ENCODE measurements around the gene NOL4. TPM values are rescaled to one million over a fixed set of nuclear protein-coding genes. Genes with fewer than 3 reads are reported as not detected.

Gene NOL4
- total and polyA plus RNA-seq, 4 donors: 13.7 to 24.4 (median 19.8) TPM

DNA sequence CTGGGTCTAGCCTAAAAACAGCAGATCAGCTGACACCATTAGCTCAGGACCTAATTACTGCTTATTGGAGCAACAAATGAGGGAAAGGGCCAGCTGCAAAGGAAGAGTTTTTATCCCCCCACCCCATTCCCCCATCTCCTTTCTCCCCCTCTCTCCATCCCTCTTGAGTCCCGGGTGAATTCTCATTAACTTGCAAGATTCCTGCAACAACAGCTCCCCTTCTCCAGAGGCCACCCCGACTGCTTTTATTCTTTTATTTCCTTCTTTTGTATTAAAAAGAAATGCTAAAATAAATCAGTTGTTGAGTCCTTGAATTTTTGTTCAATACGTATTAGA is 473 bp upstream of the NOL4 start:
- Histone ChIP-seq H3K27ac (ENCODE audit: low read depth, low read length) (peak overlapping the region; percentile 84), H3K36me3 (ENCODE audit: control insufficient read depth, insufficient read depth, low read length) (no peaks in the 10 kb centered on the region), H3K9me3 (ENCODE audit: control insufficient read depth, insufficient read depth, low read length) (no peaks in the 10 kb centered on the region), H3K4me1 (ENCODE audit: control insufficient read depth, insufficient read depth, low read length) (peaks cover 23% of the 10 kb centered on the region), H3K4me3 (ENCODE audit: low read depth, low read length) (peak overlapping the region; percentile 72), H3K27me3 (ENCODE audit: control insufficient read depth, insufficient read depth, low read length) (peaks cover 12% of the 10 kb centered on the region)
- no peak for DNase-seq (ENCODE audit: low read depth in 4 of 6, low spot score in 6 of 6)
- WGBS (ENCODE audit: insufficient coverage): no CpG with 5 or more reads among the region's 3 CpGs

DNA sequence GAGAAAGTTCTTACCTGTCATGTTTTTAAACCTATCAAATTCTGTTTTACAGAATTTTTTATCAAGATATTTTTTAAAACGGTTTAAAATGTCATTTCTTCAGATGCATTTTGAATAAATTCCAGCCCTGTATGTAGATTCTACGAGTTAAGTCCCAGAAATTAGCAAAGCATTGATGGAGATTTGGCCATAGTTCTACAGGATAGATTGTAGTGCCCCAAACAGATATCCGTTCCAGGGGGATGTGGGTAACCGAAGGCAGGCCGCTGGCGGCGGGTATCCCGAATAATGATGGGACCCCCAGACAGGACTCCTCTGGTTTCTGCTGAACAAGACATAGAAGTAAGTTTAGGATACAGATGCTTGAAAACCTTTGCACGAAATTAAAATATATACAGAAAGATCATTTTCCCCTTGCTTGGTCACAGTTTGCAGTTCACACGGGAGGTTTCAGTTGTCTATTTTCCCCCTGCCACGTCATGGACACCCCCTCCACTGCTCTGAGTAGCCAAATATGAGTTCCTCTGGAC is 755 bp downstream of the NOL4 start:
- no peak for DNase-seq (ENCODE audit: low read depth in 4 of 6, low spot score in 6 of 6)
- Histone ChIP-seq H3K27ac (ENCODE audit: low read depth, low read length) (peak overlapping the region; percentile 84), H3K27me3 (ENCODE audit: control insufficient read depth, insufficient read depth, low read length) (peaks cover 12% of the 10 kb centered on the region), H3K4me1 (ENCODE audit: control insufficient read depth, insufficient read depth, low read length) (peaks cover 23% of the 10 kb centered on the region), H3K36me3 (ENCODE audit: control insufficient read depth, insufficient read depth, low read length) (no peaks in the 10 kb centered on the region), H3K9me3 (ENCODE audit: control insufficient read depth, insufficient read depth, low read length) (no peaks in the 10 kb centered on the region), H3K4me3 (ENCODE audit: low read depth, low read length) (peak overlapping the region; percentile 72)
- WGBS (ENCODE audit: insufficient coverage): 3% methylated on average over 3 of the region's 11 CpGs

- Histone ChIP-seq H3K4me3 (ENCODE audit: low read depth, low read length) (peak overlapping the region; percentile 72), H3K9me3 (ENCODE audit: control insufficient read depth, insufficient read depth, low read length) (no peaks in the 10 kb centered on the region), H3K36me3 (ENCODE audit: control insufficient read depth, insufficient read depth, low read length) (no peaks in the 10 kb centered on the region), H3K4me1 (ENCODE audit: control insufficient read depth, insufficient read depth, low read length) (peaks cover 23% of the 10 kb centered on the region), H3K27me3 (ENCODE audit: control insufficient read depth, insufficient read depth, low read length) (peaks cover 12% of the 10 kb centered on the region), H3K27ac (ENCODE audit: low read depth, low read length) (peak overlapping the region; percentile 87)
- WGBS (ENCODE audit: insufficient coverage): under 1% methylated on average over 48 of the region's 51 CpGs
- peak in 3 of 6 donors; percentile 44 to 59 (median 50) for DNase-seq (ENCODE audit: low read depth in 4 of 6, low spot score in 6 of 6)
Measured at GRCh38 chr18:34223164-34223892, 1.4 kb downstream of the NOL4 start.

DNA sequence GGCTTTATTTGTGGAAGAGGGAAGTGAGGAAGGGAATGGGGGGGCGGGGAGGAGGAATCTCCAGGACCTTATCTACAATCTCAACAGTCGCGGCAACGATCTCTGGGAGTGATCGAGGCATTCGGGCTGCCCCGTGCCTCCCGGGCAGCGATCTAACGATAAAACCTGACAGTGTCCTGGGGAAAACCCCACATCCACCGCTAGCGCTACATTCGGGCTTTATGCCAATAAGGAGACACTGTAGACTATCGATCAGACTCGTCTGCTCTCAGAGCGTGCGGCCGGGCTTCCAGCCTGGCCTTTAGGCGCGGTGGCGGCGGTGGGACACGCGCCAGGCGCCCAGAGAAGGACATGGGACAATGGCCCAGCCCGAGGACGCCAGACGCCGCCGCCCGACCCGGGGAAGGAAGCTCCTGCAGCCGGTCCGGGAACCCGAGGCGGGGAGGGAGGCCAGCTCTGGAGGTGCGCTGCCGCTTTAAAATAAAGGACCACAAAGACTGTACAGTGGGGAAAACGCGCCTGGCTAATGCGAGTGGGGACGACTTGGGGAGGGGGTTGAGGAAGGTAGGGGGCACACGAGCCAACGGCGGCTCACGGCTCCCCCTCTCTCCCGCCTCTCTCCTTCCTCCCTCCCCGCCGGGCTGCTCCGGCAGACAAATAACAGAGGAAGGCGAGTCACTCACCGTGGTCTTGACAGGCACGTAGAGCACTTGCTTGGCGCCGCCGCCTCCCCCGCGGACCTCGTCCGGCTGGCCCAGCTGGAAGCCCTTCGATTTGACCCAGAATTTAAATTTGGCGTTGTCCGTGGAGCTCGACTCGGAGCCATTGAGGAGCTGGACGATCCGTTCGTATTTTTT is 2.2 kb downstream of the NOL4 start:
- H3K9me3 ChIP-seq (ENCODE audit: control insufficient read depth, insufficient read depth, low read length): no peaks in the 10 kb centered on the region
- peaks cover 12% of the 10 kb centered on the region for H3K27me3 ChIP-seq (ENCODE audit: control insufficient read depth, insufficient read depth, low read length)
- WGBS (ENCODE audit: insufficient coverage): under 1% methylated on average over 56 of the region's 68 CpGs
- peaks cover 23% of the 10 kb centered on the region for H3K4me1 ChIP-seq (ENCODE audit: control insufficient read depth, insufficient read depth, low read length)
- no peaks in the 10 kb centered on the region for H3K36me3 ChIP-seq (ENCODE audit: control insufficient read depth, insufficient read depth, low read length)
- peak overlapping the region; percentile 87 for H3K27ac ChIP-seq (ENCODE audit: low read depth, low read length)
- peak in 4 of 6 donors; percentile 63 to 96 (median 78) for DNase-seq (ENCODE audit: low read depth in 4 of 6, low spot score in 6 of 6)
- peak overlapping the region; percentile 72 for H3K4me3 ChIP-seq (ENCODE audit: low read depth, low read length)

DNA sequence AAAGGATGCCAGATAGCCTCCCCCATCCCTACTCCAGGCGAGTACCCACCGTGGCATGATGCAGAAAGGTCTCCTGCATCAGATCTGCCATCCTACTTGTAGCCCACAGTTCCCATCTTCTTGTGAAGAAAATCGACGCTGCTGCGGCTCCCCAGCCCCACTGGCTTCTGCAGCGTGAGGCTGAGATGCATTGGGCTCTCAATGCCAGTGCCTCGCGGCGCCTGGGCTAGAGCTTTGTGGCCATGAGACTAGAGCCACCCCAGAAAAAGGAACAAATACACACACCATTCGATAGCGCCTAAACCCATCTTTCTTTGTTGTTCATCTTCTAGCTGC is 2.8 kb downstream of the NOL4 start:
- Histone ChIP-seq H3K9me3 (ENCODE audit: control insufficient read depth, insufficient read depth, low read length) (no peaks in the 10 kb centered on the region), H3K36me3 (ENCODE audit: control insufficient read depth, insufficient read depth, low read length) (no peaks in the 10 kb centered on the region), H3K4me3 (ENCODE audit: low read depth, low read length) (peak overlapping the region; percentile 72), H3K4me1 (ENCODE audit: control insufficient read depth, insufficient read depth, low read length) (peaks cover 23% of the 10 kb centered on the region), H3K27ac (ENCODE audit: low read depth, low read length) (peak overlapping the region; percentile 87), H3K27me3 (ENCODE audit: control insufficient read depth, insufficient read depth, low read length) (peaks cover 12% of the 10 kb centered on the region)
- DNase-seq (ENCODE audit: low read depth in 4 of 6, low spot score in 6 of 6): peak in 3 of 6 donors; percentile 52 to 90 (median 78)
- 1% methylated on average over 9 of the region's 11 CpGs for WGBS (ENCODE audit: insufficient coverage)

- Histone ChIP-seq H3K9me3 (ENCODE audit: control insufficient read depth, insufficient read depth, low read length) (no peaks in the 10 kb centered on the region), H3K36me3 (ENCODE audit: control insufficient read depth, insufficient read depth, low read length) (no peaks in the 10 kb centered on the region), H3K27ac (ENCODE audit: low read depth, low read length) (peak overlapping the region; percentile 30), H3K4me1 (ENCODE audit: control insufficient read depth, insufficient read depth, low read length) (peaks cover 23% of the 10 kb centered on the region), H3K27me3 (ENCODE audit: control insufficient read depth, insufficient read depth, low read length) (peaks cover 12% of the 10 kb centered on the region), H3K4me3 (ENCODE audit: low read depth, low read length) (peak overlapping the region; percentile 14)
- no CpG with 5 or more reads among the region's 6 CpGs for WGBS (ENCODE audit: insufficient coverage)
- DNase-seq (ENCODE audit: low read depth in 4 of 6, low spot score in 6 of 6): peak in 3 of 6 donors; percentile 28 to 81 (median 33)
Measured at GRCh38 chr18:34220081-34220815, 4.5 kb downstream of the NOL4 start.

- no peaks in the 10 kb centered on the region for H3K9me3 ChIP-seq (ENCODE audit: control insufficient read depth, insufficient read depth, low read length)
- peak in 4 of 6 donors; percentile 28 to 86 (median 55) for DNase-seq (ENCODE audit: low read depth in 4 of 6, low spot score in 6 of 6)
- peaks cover 23% of the 10 kb centered on the region for H3K4me1 ChIP-seq (ENCODE audit: control insufficient read depth, insufficient read depth, low read length)
- peak overlapping the region; percentile 30 for H3K27ac ChIP-seq (ENCODE audit: low read depth, low read length)
- H3K4me3 ChIP-seq (ENCODE audit: low read depth, low read length): peak overlapping the region; percentile 10
- H3K27me3 ChIP-seq (ENCODE audit: control insufficient read depth, insufficient read depth, low read length): peaks cover 10% of the 10 kb centered on the region
- 48% methylated on average over 7 of the region's 10 CpGs for WGBS (ENCODE audit: insufficient coverage)
- no peaks in the 10 kb centered on the region for H3K36me3 ChIP-seq (ENCODE audit: control insufficient read depth, insufficient read depth, low read length)
Measured at GRCh38 chr18:34219651-34220050, 5.1 kb downstream of the NOL4 start.

DNA sequence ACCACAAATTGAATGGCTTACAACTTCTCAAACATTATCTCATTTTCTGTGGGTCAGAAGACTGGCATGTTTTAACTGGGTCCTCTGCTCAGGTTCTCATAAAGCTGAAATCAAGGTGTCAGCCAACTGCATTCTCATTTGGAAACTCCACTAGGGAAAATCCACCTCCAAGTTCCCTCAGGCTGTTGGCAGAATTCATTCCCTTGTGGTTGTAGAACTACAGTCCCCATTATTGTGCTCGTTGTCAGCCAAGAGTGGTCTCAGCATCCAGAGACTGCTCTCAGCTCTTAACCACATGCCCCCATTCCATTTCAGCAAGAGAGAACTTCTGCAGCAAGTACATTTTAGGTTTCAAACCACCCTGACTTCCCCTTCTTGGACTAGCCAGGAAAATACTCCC is 12.2 kb downstream of the NOL4 start:
- WGBS (ENCODE audit: insufficient coverage): 60% methylated on average over 1 of the region's 1 CpG
- Histone ChIP-seq H3K36me3 (ENCODE audit: control insufficient read depth, insufficient read depth, low read length) (no peaks in the 10 kb centered on the region), H3K9me3 (ENCODE audit: control insufficient read depth, insufficient read depth, low read length) (no peaks in the 10 kb centered on the region), H3K27ac (ENCODE audit: low read depth, low read length) (no peak overlapping the region), H3K27me3 (ENCODE audit: control insufficient read depth, insufficient read depth, low read length) (no peaks in the 10 kb centered on the region), H3K4me3 (ENCODE audit: low read depth, low read length) (no peak overlapping the region), H3K4me1 (ENCODE audit: control insufficient read depth, insufficient read depth, low read length) (no peaks in the 10 kb centered on the region)
- DNase-seq (ENCODE audit: low read depth in 4 of 6, low spot score in 6 of 6): peak in 1 of 6 donors; percentile 8

GRCh38 chr18:34207344-34207851 is 17.3 kb downstream of the NOL4 start:
- no peaks in the 10 kb centered on the region for H3K36me3 ChIP-seq (ENCODE audit: control insufficient read depth, insufficient read depth, low read length)
- no peak overlapping the region for H3K27ac ChIP-seq (ENCODE audit: low read depth, low read length)
- H3K4me3 ChIP-seq (ENCODE audit: low read depth, low read length): no peak overlapping the region
- no peaks in the 10 kb centered on the region for H3K9me3 ChIP-seq (ENCODE audit: control insufficient read depth, insufficient read depth, low read length)
- no peaks in the 10 kb centered on the region for H3K27me3 ChIP-seq (ENCODE audit: control insufficient read depth, insufficient read depth, low read length)
- DNase-seq (ENCODE audit: low read depth in 4 of 6, low spot score in 6 of 6): no peak
- no peaks in the 10 kb centered on the region for H3K4me1 ChIP-seq (ENCODE audit: control insufficient read depth, insufficient read depth, low read length)

All from spinal cord (tissue), 10 donors.